Measurements from ENCODE around the gene GEN1. TPM values are rescaled to one million over a fixed set of nuclear protein-coding genes. Genes with fewer than 3 reads are reported as not detected.

Gene GEN1
- total and polyA plus RNA-seq, 10 of the 15 experiments (the other 5 are each of a cell fraction or from before 2014, with no cell fraction given): 6.0 to 49.6 (median 36.0) TPM

GRCh38 chr2:17752892-17753802 is 791 bp upstream of the GEN1 start (continued):
- TF ChIP-seq ATF2 (IDR thresholded peaks at IDR 0.05; ENCODE audit: low read length) (no peak), PAX5 (IDR thresholded peaks at IDR 0.05; ENCODE audit: borderline replicate concordance, low read depth, low read length) (no peak), SREBF1 (IDR thresholded peaks at IDR 0.05; ENCODE audit: low read length) (no peak), BHLHE40 (IDR thresholded peaks at IDR 0.05; ENCODE audit: borderline replicate concordance in 1 of 2, low read depth in 2 of 2, low read length in 1 of 2) (no peak), POLR2AphosphoS5 (IDR thresholded peaks at IDR 0.05; ENCODE audit: low read length) (peak; percentile 32; the same call in 1 of the 2 replicates), NFIC (IDR thresholded peaks at IDR 0.05; ENCODE audit: low read depth, low read length) (no peak; the same call in 1 of the 2 replicates), IRF3 (IDR thresholded peaks at IDR 0.05) (no peak), DPF2 (IDR thresholded peaks at IDR 0.05) (peak; percentile 88), KLF5 (IDR thresholded peaks at IDR 0.05; ENCODE audit: partially characterized antibody) (no peak), TARDBP (IDR thresholded peaks at IDR 0.05; ENCODE audit: borderline replicate concordance) (no peak), ZNF622 (IDR thresholded peaks at IDR 0.05) (no peak), ZSCAN29 (IDR thresholded peaks at IDR 0.05) (no peak), SRF (IDR thresholded peaks at IDR 0.05; ENCODE audit: low read depth in 2 of 2, low read length in 2 of 2) (no peak), ZNF217 (IDR thresholded peaks at IDR 0.05) (no peak), RB1 (IDR thresholded peaks at IDR 0.05; ENCODE audit: borderline replicate concordance) (peak; percentile 87; the same call in 1 of the 2 replicates), EZH2 (IDR thresholded peaks at IDR 0.05; ENCODE audit: borderline replicate concordance, control insufficient read depth, low read depth, low read length) (no peak), SUZ12 (IDR thresholded peaks at IDR 0.05; ENCODE audit: unreplicated experiment) (no peak), WRNIP1 (IDR thresholded peaks at IDR 0.05; ENCODE audit: borderline replicate concordance, low read depth, low read length) (no peak), ZBTB40 (IDR thresholded peaks at IDR 0.05; ENCODE audit: borderline replicate concordance) (no peak), CEBPB (IDR thresholded peaks at IDR 0.05; ENCODE audit: borderline replicate concordance in 1 of 2, low read depth in 2 of 2, low read length in 2 of 2) (no peak), IKZF2 (IDR thresholded peaks at IDR 0.05) (peak; percentile 37 to 38), BCL3 (IDR thresholded peaks at IDR 0.05; ENCODE audit: borderline replicate concordance, insufficient read depth, low read depth, low read length, poor library complexity, severe bottlenecking) (no peak)
